NT2/D1 (cell line): Measurements from ENCODE around the gene LIF.

Experiments used
- SUZ12 ChIP-seq: IDR thresholded peaks from 2 replicates; pipeline ENCODE4 v1.6.1; 2011; ENCODE audit not compliant: insufficient read length, insufficient read depth; ENCODE audit errors: extremely low read depth
- YY1 ChIP-seq: IDR thresholded peaks from 2 replicates; pipeline ENCODE4 v1.6.1; 2011; ENCODE audit not compliant: insufficient read length, insufficient read depth

GRCh38 chr22:30252411-30253204 lies 6.0 kb upstream of the LIF start:
- TF ChIP-seq YY1 (no peak), SUZ12 (no peak)
